HK-2 (cell line): ENCODE data around the gene CPAMD8.
"Not testable (repeated sequence)": the region's sequence is repeated elsewhere in the genome, so short reads cannot be mapped to it uniquely, and the experiment has no call there.

ENCODE experiments used
- DNase-seq: peaks from one replicate; pipeline ENCODE4 v3.0.0-alpha.2; 2018; ENCODE audit not compliant: unreplicated experiment

The CPAMD8 gene

GRCh38 chr19:17041976-17042375, 15.4 kb upstream of the CPAMD8 start:
- DNase-seq, result no peak

- no peak for DNase-seq
These were observed 11.4 kb upstream of the CPAMD8 start for GRCh38 chr19:17037966-17038500.

GRCh38 chr19:17037184-17037583, 10.6 kb upstream of the CPAMD8 start:
- no peak for DNase-seq

- no peak for DNase-seq
These were observed 10.0 kb upstream of the CPAMD8 start for GRCh38 chr19:17036640-17037039.

- DNase-seq, result no peak
These were observed 9.3 kb upstream of the CPAMD8 start for GRCh38 chr19:17035842-17036424.

- DNase-seq, result no peak
These were observed 5.1 kb upstream of the CPAMD8 start for GRCh38 chr19:17031741-17032140.

- no peak for DNase-seq
These were observed 945 bp upstream of the CPAMD8 start for GRCh38 chr19:17027535-17027975.

GRCh38 chr19:17025991-17026658, 485 bp downstream of the CPAMD8 start:
- DNase-seq, result no peak

- no peak for DNase-seq
These were observed 1.2 kb downstream of the CPAMD8 start for GRCh38 chr19:17025361-17025760.

- DNase-seq, result not testable (repeated sequence)
These were observed 1.7 kb downstream of the CPAMD8 start for GRCh38 chr19:17024941-17025340.

GRCh38 chr19:17023805-17024204, 2.8 kb downstream of the CPAMD8 start:
- no peak for DNase-seq

- no peak for DNase-seq
These were observed 3.9 kb downstream of the CPAMD8 start for GRCh38 chr19:17022738-17023137.

- no peak for DNase-seq
These were observed 4.6 kb downstream of the CPAMD8 start for GRCh38 chr19:17021793-17022590.

GRCh38 chr19:17021328-17021727, 5.3 kb downstream of the CPAMD8 start:
- no peak for DNase-seq

GRCh38 chr19:17020823-17021222, 5.8 kb downstream of the CPAMD8 start:
- DNase-seq, result no peak

- DNase-seq, result no peak
These were observed 6.2 kb downstream of the CPAMD8 start for GRCh38 chr19:17020385-17020784.

- not testable (repeated sequence) for DNase-seq
These were observed 12.3 kb downstream of the CPAMD8 start for GRCh38 chr19:17014212-17014861.

- DNase-seq, result no peak
These were observed 15.1 kb downstream of the CPAMD8 start for GRCh38 chr19:17011485-17011884.

GRCh38 chr19:17006579-17006978, 20.0 kb downstream of the CPAMD8 start:
- no peak for DNase-seq

- DNase-seq, result no peak
These were observed 21.6 kb downstream of the CPAMD8 start for GRCh38 chr19:17005000-17005399.

GRCh38 chr19:17004386-17004785, 22.2 kb downstream of the CPAMD8 start:
- DNase-seq, result no peak

GRCh38 chr19:17002455-17002854, 24.2 kb downstream of the CPAMD8 start:
- no peak for DNase-seq
